Measurements from ENCODE around the gene SYNE2.

The SYNE2 gene

DNA sequence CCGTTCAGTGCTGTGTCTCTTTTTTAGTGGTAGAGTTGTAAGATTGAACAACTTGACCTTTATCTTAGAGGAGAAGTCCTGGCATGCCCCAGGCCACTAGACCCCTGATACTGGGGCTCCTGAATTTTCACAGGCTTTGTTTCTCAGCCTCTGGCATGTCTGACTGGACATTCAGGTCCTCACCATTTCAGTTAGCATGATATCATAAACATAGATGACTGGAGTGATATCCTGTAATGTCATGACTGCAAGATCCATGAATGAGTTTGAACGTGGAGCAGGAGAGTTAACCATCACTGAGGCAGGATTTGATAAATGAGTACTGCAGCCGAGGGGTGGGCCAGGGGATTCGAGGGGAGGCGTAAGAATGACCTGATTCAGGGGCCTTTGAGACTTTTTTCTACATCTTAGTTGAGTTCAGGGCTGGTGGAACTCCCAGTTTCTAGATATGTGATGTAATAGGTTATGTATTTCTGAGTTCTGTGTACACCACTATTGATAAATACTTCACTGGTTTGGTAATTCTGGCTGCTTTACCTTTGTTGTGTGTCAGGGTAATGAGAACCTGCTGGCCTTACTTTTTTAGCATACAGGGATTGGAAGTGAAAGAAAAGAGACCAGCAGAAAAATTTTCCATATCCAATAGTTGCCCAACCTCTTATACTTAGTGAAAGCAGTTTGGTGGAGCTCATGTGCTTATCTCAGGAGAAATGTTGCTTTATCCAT, 217.0 kb downstream of the SYNE2 start:
- DNase-seq, result no peak
- TF ChIP-seq, protein P1, sequence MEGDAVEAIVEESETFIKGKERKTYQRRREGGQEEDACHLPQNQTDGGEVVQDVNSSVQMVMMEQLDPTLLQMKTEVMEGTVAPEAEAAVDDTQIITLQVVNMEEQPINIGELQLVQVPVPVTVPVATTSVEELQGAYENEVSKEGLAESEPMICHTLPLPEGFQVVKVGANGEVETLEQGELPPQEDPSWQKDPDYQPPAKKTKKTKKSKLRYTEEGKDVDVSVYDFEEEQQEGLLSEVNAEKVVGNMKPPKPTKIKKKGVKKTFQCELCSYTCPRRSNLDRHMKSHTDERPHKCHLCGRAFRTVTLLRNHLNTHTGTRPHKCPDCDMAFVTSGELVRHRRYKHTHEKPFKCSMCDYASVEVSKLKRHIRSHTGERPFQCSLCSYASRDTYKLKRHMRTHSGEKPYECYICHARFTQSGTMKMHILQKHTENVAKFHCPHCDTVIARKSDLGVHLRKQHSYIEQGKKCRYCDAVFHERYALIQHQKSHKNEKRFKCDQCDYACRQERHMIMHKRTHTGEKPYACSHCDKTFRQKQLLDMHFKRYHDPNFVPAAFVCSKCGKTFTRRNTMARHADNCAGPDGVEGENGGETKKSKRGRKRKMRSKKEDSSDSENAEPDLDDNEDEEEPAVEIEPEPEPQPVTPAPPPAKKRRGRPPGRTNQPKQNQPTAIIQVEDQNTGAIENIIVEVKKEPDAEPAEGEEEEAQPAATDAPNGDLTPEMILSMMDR (IDR thresholded peaks at IDR 0.05; ENCODE audit: low read depth, low read length), result no peak
- peaks cover 4% of the 10 kb centered on the region; the same call in 1 of the 2 replicates for H3K36me3 ChIP-seq
- no peaks in the 10 kb centered on the region for H3K27me3 ChIP-seq
- H3K4me3 ChIP-seq (ENCODE audit: low read depth, low read length), result no peak overlapping the region
- H3K9me3 ChIP-seq, result no peaks in the 10 kb centered on the region
- no peaks in the 10 kb centered on the region for H3K4me1 ChIP-seq

- Histone ChIP-seq H3K27me3 (no peaks in the 10 kb centered on the region), H3K4me3 (ENCODE audit: low read depth, low read length) (no peak overlapping the region), H3K9me3 (no peaks in the 10 kb centered on the region), H3K36me3 (peaks cover 5% of the 10 kb centered on the region; the same call in 1 of the 2 replicates), H3K4me1 (no peaks in the 10 kb centered on the region)
- TF ChIP-seq, protein P1 (IDR thresholded peaks at IDR 0.05; ENCODE audit: low read depth, low read length), result no peak
- DNase-seq, result no peak
These were observed 222.3 kb downstream of the SYNE2 start for GRCh38 chr14:64074961-64075612.

GRCh38 chr14:64075613-64076005, 222.8 kb downstream of the SYNE2 start:
- H3K4me3 ChIP-seq (ENCODE audit: low read depth, low read length), result no peak overlapping the region
- TF ChIP-seq, protein P1 (IDR thresholded peaks at IDR 0.05; ENCODE audit: low read depth, low read length), result no peak
- H3K9me3 ChIP-seq, result no peaks in the 10 kb centered on the region
- H3K36me3 ChIP-seq, result peaks cover 5% of the 10 kb centered on the region; the same call in 1 of the 2 replicates
- no peaks in the 10 kb centered on the region for H3K27me3 ChIP-seq
- DNase-seq, result no peak
- no peaks in the 10 kb centered on the region for H3K4me1 ChIP-seq

DNA sequence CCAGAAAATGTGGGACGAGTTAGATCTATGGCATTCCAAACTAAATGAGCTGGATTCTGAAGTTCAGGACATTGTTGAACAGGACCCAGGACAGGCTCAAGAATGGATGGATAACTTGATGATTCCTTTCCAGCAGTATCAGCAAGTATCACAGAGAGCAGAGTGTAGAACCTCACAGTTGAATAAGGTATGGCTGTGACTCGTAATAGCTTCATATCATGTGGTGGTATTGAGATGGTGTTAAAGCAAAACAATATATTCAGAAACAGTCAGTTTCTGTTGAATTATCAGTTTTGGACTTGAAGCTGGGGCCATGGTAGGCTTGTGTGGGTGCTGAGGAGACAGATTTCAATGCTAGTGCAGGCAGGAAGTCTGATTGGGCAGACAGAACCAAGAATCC, 227.6 kb downstream of the SYNE2 start:
- no peaks in the 10 kb centered on the region for H3K27me3 ChIP-seq
- DNase-seq, result no peak
- no peaks in the 10 kb centered on the region for H3K4me1 ChIP-seq
- H3K4me3 ChIP-seq (ENCODE audit: low read depth, low read length), result no peak overlapping the region
- peaks cover 2% of the 10 kb centered on the region; the same call in 1 of the 2 replicates for H3K36me3 ChIP-seq
- TF ChIP-seq, protein P1 (IDR thresholded peaks at IDR 0.05; ENCODE audit: low read depth, low read length), result no peak
- no peaks in the 10 kb centered on the region for H3K9me3 ChIP-seq

DNA sequence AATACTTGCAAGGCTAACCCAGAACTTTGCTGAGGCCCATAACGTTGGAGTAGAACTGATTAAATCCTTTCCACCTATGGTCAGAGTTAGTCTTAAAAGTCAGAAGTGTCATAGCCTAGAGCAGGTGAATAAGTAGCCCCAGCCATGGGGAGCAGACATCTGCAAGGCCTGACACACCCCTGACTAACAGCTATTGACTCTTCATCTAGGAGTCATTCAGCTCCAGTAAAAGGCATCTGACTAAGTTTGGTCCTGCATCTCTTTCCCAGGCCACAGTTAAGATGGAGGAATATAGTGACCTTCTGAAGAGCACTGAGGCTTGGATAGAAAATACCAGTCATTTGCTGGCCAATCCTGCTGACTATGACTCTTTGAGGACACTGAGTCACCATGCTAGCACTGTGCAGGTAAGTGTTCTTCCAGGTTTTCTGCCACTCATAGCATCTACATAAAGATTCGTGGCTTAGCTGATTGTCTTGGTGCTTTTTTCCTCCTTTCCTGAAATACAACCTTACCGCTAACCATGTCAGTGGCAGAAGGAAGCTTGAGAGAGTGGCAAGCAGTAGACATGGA, 228.5 kb downstream of the SYNE2 start:
- no peaks in the 10 kb centered on the region for H3K27me3 ChIP-seq
- peaks cover 2% of the 10 kb centered on the region; the same call in 1 of the 2 replicates for H3K36me3 ChIP-seq
- TF ChIP-seq, protein P1 (IDR thresholded peaks at IDR 0.05; ENCODE audit: low read depth, low read length), result no peak
- H3K9me3 ChIP-seq, result no peaks in the 10 kb centered on the region
- no peaks in the 10 kb centered on the region for H3K4me1 ChIP-seq
- no peak overlapping the region for H3K4me3 ChIP-seq (ENCODE audit: low read depth, low read length)
- DNase-seq, result no peak
